ENCODE measurements around the gene CEP57L1. TPM values are rescaled to one million over a fixed set of nuclear protein-coding genes. Genes with fewer than 3 reads are reported as not detected.
"Not testable (repeated sequence)": the region's sequence is repeated elsewhere in the genome, so short reads cannot be mapped to it uniquely, and the experiment has no call there.

Gene CEP57L1
- total RNA-seq, 1 donor from 2014 or later: 25.4 TPM

GRCh38 chr6:109124219-109124618 lies 28.9 kb downstream of the CEP57L1 start:
- no peaks in the 10 kb centered on the region for H3K27me3 Mint-ChIP-seq (ENCODE audit: low read depth)
- peaks cover 26% of the 10 kb centered on the region for H3K4me1 Mint-ChIP-seq (ENCODE audit: low read depth)
- no peak for DNase-seq (ENCODE audit: low spot score)
- H3K36me3 Mint-ChIP-seq (ENCODE audit: low read depth): peaks cover 4% of the 10 kb centered on the region
- H3K9me3 Mint-ChIP-seq: no peaks in the 10 kb centered on the region
- H3K4me3 Mint-ChIP-seq (ENCODE audit: low read depth): no peak overlapping the region
- intact Hi-C loops (cut with micrococcal nuclease): no loop called here
- H3K27ac Mint-ChIP-seq: no peak overlapping the region

- no peak for DNase-seq (ENCODE audit: low spot score)
- intact Hi-C loops (cut with micrococcal nuclease): no loop called here
- H3K27ac Mint-ChIP-seq: no peak overlapping the region
- no peaks in the 10 kb centered on the region for H3K9me3 Mint-ChIP-seq
- peaks cover 19% of the 10 kb centered on the region for H3K4me1 Mint-ChIP-seq (ENCODE audit: low read depth)
- H3K36me3 Mint-ChIP-seq (ENCODE audit: low read depth): peaks cover 8% of the 10 kb centered on the region
- H3K4me3 Mint-ChIP-seq (ENCODE audit: low read depth): no peak overlapping the region
- no peaks in the 10 kb centered on the region for H3K27me3 Mint-ChIP-seq (ENCODE audit: low read depth)
Measured at GRCh38 chr6:109125504-109125903, 30.2 kb downstream of the CEP57L1 start.

- intact Hi-C loops (cut with micrococcal nuclease): no loop called here
- no peaks in the 10 kb centered on the region for H3K9me3 Mint-ChIP-seq
- H3K4me3 Mint-ChIP-seq (ENCODE audit: low read depth): no peak overlapping the region
- H3K27me3 Mint-ChIP-seq (ENCODE audit: low read depth): no peaks in the 10 kb centered on the region
- peaks cover 4% of the 10 kb centered on the region for H3K4me1 Mint-ChIP-seq (ENCODE audit: low read depth)
- H3K36me3 Mint-ChIP-seq (ENCODE audit: low read depth): peaks cover 22% of the 10 kb centered on the region
- DNase-seq (ENCODE audit: low spot score): no peak
- no peak overlapping the region for H3K27ac Mint-ChIP-seq
Measured at GRCh38 chr6:109130065-109130464, 34.8 kb downstream of the CEP57L1 start.

GRCh38 chr6:109135600-109135999 lies 40.3 kb downstream of the CEP57L1 start:
- peaks cover 19% of the 10 kb centered on the region for H3K36me3 Mint-ChIP-seq (ENCODE audit: low read depth)

GRCh38 chr6:109136039-109136438 lies 40.7 kb downstream of the CEP57L1 start:
- H3K27me3 Mint-ChIP-seq (ENCODE audit: low read depth); DNase-seq (ENCODE audit: low spot score); H3K4me3 Mint-ChIP-seq (ENCODE audit: low read depth); intact Hi-C loops (cut with micrococcal nuclease); H3K9me3 Mint-ChIP-seq; H3K4me1 Mint-ChIP-seq (ENCODE audit: low read depth); H3K27ac Mint-ChIP-seq: not testable (repeated sequence)
- H3K36me3 Mint-ChIP-seq (ENCODE audit: low read depth): peaks cover 21% of the 10 kb centered on the region

More at GRCh38 chr6:109135600-109135999, 40.3 kb downstream of the CEP57L1 start:
- H3K27ac Mint-ChIP-seq; H3K4me1 Mint-ChIP-seq (ENCODE audit: low read depth); H3K27me3 Mint-ChIP-seq (ENCODE audit: low read depth); H3K9me3 Mint-ChIP-seq; H3K4me3 Mint-ChIP-seq (ENCODE audit: low read depth); intact Hi-C loops (cut with micrococcal nuclease); DNase-seq (ENCODE audit: low spot score): not testable (repeated sequence)

- DNase-seq (ENCODE audit: low spot score); intact Hi-C loops (cut with micrococcal nuclease); H3K4me3 Mint-ChIP-seq (ENCODE audit: low read depth); H3K9me3 Mint-ChIP-seq; H3K4me1 Mint-ChIP-seq (ENCODE audit: low read depth); H3K27ac Mint-ChIP-seq; H3K27me3 Mint-ChIP-seq (ENCODE audit: low read depth): not testable (repeated sequence)
- peaks cover 24% of the 10 kb centered on the region for H3K36me3 Mint-ChIP-seq (ENCODE audit: low read depth)
Measured at GRCh38 chr6:109136530-109136929, 41.2 kb downstream of the CEP57L1 start.

DNA sequence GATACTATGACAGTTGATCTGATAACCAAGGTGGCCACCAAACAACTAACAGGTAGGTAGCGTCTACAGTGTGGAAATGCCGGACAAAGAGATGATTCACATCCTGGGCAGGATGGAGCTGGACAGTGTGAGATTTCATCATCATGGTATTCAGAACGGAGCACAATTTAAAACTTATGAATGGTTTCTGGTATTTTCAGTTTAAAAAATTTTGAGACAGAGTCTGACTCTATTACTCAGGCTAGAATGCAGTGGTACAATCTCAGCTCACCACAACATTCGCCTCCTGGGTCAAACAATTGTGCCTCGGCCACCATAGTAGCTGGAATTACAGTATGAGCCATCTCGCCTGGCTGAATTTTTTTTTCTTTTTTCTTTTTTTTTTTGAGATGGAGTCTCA lies 43.8 kb downstream of the CEP57L1 start:
- DNase-seq (ENCODE audit: low spot score): no peak
- H3K4me1 Mint-ChIP-seq (ENCODE audit: low read depth): no peaks in the 10 kb centered on the region

DNA sequence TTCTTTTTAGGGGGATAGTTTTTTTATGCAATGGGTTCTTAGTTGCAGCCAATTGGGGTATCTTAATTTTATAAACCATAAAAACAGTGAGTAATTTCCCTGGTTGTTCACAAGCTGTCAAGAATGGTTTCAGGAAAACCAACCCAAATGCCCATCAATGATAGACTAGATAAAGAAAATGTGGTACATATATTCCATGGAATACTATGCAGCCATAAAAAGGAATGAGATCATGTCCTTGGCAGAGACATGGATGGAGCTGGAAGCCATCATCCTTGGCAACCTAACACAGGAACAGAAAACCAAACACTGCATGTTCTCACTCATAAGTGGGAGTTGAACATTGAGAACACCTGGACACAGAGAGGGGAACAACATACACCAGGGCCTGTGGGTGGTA lies 46.8 kb downstream of the CEP57L1 start:
- H3K9me3 Mint-ChIP-seq: not testable (repeated sequence)

More for the DNA sequence above, 43.8 kb downstream of the CEP57L1 start:
- intact Hi-C loops (cut with micrococcal nuclease): no loop called here
- H3K36me3 Mint-ChIP-seq (ENCODE audit: low read depth): peaks cover 20% of the 10 kb centered on the region
- H3K9me3 Mint-ChIP-seq: no peaks in the 10 kb centered on the region
- no peaks in the 10 kb centered on the region for H3K27me3 Mint-ChIP-seq (ENCODE audit: low read depth)
- H3K27ac Mint-ChIP-seq: no peak overlapping the region
- H3K4me3 Mint-ChIP-seq (ENCODE audit: low read depth): no peak overlapping the region

GRCh38 chr6:109143191-109143590 lies 47.9 kb downstream of the CEP57L1 start:
- Mint-ChIP-seq H3K27ac (no peak overlapping the region), H3K36me3 (ENCODE audit: low read depth) (peaks cover 28% of the 10 kb centered on the region), H3K4me1 (ENCODE audit: low read depth) (no peaks in the 10 kb centered on the region), H3K27me3 (ENCODE audit: low read depth) (no peaks in the 10 kb centered on the region), H3K9me3 (no peaks in the 10 kb centered on the region), H3K4me3 (ENCODE audit: low read depth) (no peak overlapping the region)
- DNase-seq (ENCODE audit: low spot score): no peak
- intact Hi-C loops (cut with micrococcal nuclease): no loop called here

More for the DNA sequence above, 46.8 kb downstream of the CEP57L1 start:
- H3K4me3 Mint-ChIP-seq (ENCODE audit: low read depth); H3K27me3 Mint-ChIP-seq (ENCODE audit: low read depth); DNase-seq (ENCODE audit: low spot score); H3K27ac Mint-ChIP-seq; H3K4me1 Mint-ChIP-seq (ENCODE audit: low read depth); intact Hi-C loops (cut with micrococcal nuclease): not testable (repeated sequence)
- H3K36me3 Mint-ChIP-seq (ENCODE audit: low read depth): peaks cover 22% of the 10 kb centered on the region

DNA sequence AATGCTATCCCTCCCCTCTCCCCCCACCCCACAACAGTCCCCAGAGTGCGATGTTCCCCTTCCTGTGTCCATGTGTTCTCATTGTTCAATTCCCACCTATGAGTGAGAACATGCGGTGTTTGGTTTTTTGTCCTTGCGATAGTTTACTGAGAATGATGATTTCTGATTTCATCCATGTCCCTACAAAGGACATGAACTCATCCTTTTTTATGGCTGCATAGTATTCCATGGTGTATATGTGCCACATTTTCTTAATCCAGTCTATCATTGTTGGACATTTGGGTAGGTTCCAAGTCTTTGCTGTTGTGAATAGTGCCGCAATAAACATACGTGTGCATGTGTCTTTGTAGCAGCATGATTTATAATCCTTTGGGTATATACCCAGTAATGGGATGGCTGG lies 52.9 kb downstream of the CEP57L1 start:
- H3K27ac Mint-ChIP-seq; intact Hi-C loops (cut with micrococcal nuclease); DNase-seq (ENCODE audit: low spot score); H3K27me3 Mint-ChIP-seq (ENCODE audit: low read depth); H3K4me3 Mint-ChIP-seq (ENCODE audit: low read depth); H3K9me3 Mint-ChIP-seq; H3K4me1 Mint-ChIP-seq (ENCODE audit: low read depth): not testable (repeated sequence)
- H3K36me3 Mint-ChIP-seq (ENCODE audit: low read depth): peaks cover 39% of the 10 kb centered on the region

DNA sequence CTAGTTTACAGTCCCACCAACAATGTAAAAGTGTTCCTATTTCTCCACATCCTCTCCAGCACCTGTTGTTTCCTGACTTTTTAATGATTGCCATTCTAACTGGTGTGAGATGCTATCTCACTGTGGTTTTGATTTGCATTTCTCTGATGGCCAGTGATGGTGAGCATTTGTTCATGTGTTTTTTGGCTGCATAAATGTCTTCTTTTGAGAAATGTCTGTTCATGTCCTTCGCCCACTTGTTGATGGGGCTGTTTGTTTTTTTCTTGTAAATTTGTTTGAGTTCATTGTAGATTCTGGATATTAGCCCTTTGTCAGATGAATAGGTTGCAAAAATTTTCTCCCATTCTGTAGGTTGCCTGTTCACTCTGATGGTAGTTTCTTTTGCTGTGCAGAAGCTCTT lies 53.4 kb downstream of the CEP57L1 start:
- H3K36me3 Mint-ChIP-seq (ENCODE audit: low read depth): peaks cover 39% of the 10 kb centered on the region
- H3K27me3 Mint-ChIP-seq (ENCODE audit: low read depth); H3K27ac Mint-ChIP-seq; H3K4me1 Mint-ChIP-seq (ENCODE audit: low read depth); H3K4me3 Mint-ChIP-seq (ENCODE audit: low read depth); DNase-seq (ENCODE audit: low spot score); intact Hi-C loops (cut with micrococcal nuclease); H3K9me3 Mint-ChIP-seq: not testable (repeated sequence)

DNA sequence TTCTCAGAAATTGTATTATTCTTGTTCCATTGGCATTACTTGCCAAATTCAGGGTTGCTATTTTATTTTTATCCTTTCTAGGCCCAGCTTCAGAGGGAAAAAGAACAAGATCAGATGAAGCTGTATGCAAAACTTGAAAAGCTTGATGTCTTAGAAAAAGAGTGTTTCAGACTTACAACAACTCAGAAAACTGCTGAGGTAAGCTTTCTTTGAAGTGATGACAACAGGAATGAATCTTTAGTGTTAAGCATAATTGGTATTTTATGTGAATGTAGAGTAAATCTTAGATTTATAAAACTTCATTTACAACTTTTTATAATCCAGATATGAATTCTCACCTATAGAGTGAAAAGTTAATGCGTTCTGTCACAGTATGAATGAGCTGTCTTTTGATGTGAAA lies 58.4 kb downstream of the CEP57L1 start:
- DNase-seq (ENCODE audit: low spot score): no peak
- Mint-ChIP-seq H3K36me3 (ENCODE audit: low read depth) (peaks cover 42% of the 10 kb centered on the region), H3K9me3 (peaks cover 9% of the 10 kb centered on the region), H3K27me3 (ENCODE audit: low read depth) (no peaks in the 10 kb centered on the region), H3K4me1 (ENCODE audit: low read depth) (no peaks in the 10 kb centered on the region), H3K4me3 (ENCODE audit: low read depth) (no peak overlapping the region), H3K27ac (no peak overlapping the region)
- intact Hi-C loops (cut with micrococcal nuclease): no loop called here

- no peaks in the 10 kb centered on the region for H3K4me1 Mint-ChIP-seq (ENCODE audit: low read depth)
- no peaks in the 10 kb centered on the region for H3K9me3 Mint-ChIP-seq
- intact Hi-C loops (cut with micrococcal nuclease): no loop called here
- peaks cover 13% of the 10 kb centered on the region for H3K36me3 Mint-ChIP-seq (ENCODE audit: low read depth)
- H3K27ac Mint-ChIP-seq: no peak overlapping the region
- no peak for DNase-seq (ENCODE audit: low spot score)
- H3K4me3 Mint-ChIP-seq (ENCODE audit: low read depth): no peak overlapping the region
- H3K27me3 Mint-ChIP-seq (ENCODE audit: low read depth): no peaks in the 10 kb centered on the region
Measured at GRCh38 chr6:109164331-109164730, 69.0 kb downstream of the CEP57L1 start.

GRCh38 chr6:109165392-109165974 lies 70.2 kb downstream of the CEP57L1 start:
- no peaks in the 10 kb centered on the region for H3K9me3 Mint-ChIP-seq
- peaks cover 13% of the 10 kb centered on the region for H3K36me3 Mint-ChIP-seq (ENCODE audit: low read depth)
- H3K27ac Mint-ChIP-seq: no peak overlapping the region
- no peaks in the 10 kb centered on the region for H3K4me1 Mint-ChIP-seq (ENCODE audit: low read depth)
- DNase-seq (ENCODE audit: low spot score): no peak
- H3K27me3 Mint-ChIP-seq (ENCODE audit: low read depth): no peaks in the 10 kb centered on the region
- intact Hi-C loops (cut with micrococcal nuclease): no loop called here
- H3K4me3 Mint-ChIP-seq (ENCODE audit: low read depth): no peak overlapping the region
